Left lung (tissue), 10 donors: ENCODE measurements around the gene SCARF1. TPM values are rescaled to one million over a fixed set of nuclear protein-coding genes. Genes with fewer than 3 reads are reported as not detected.

Experiments used
- ATAC-seq: fragments of 200-7000 bp; cut with Tn5 transposase; one replicate; pipeline ENCODE4 v1.9.1; 2020; ENCODE audit warnings: moderate library complexity
- DNase-seq, 4 donors: peaks; one replicate each; pipeline ENCODE4 v3.0.0-alpha.2; 2013 to 2020
- H3K27ac ChIP-seq, 2 donors: fragments of 200-600 bp; sonication (generic) in 1 of 2; one replicate each; pipeline versions ENCODE4 v1.5.0 to v1.8.0; 2020 to 2021
- H3K27me3 ChIP-seq, 2 donors: fragments of 200-600 bp; sonication (generic) in 1 of 2; one replicate each; pipeline versions ENCODE4 v1.5.0 to v1.8.0; 2020 to 2021
- H3K36me3 ChIP-seq, 2 donors: fragments of 200-600 bp; sonication (generic) in 1 of 2; one replicate each; pipeline versions ENCODE4 v1.5.0 to v1.8.0; 2020 to 2021
- H3K4me1 ChIP-seq, 2 donors: fragments of 200-600 bp; one replicate each; pipeline ENCODE4 v1.8.0; 2021
- H3K4me3 ChIP-seq, 2 donors: fragments of 200-600 bp; sonication (generic) in 1 of 2; one replicate each; pipeline versions ENCODE4 v1.5.0 to v1.8.0; 2020 to 2021; ENCODE audit warnings: mild to moderate bottlenecking in 1 of 2
- H3K9me3 ChIP-seq, 2 donors: fragments of 200-600 bp; sonication (generic) in 1 of 2; one replicate each; pipeline versions ENCODE4 v1.5.0 to v1.8.0; 2020 to 2021
- intact Hi-C, 2 donors: fragments of 100-400 bp; cut with DNase I; formaldehyde crosslinking; loops; one replicate each; pipeline versions ENCODE4 v1.11.2 to v1.14.2; 2022
- polyA plus RNA-seq, 6 donors: library from polyadenylated mRNA; unstranded; fragments of 120-200 nt; gene quantifications; one replicate each; pipeline ENCODE4 v1.2.1, GENCODE V29; 2013; ENCODE audit not compliant: insufficient read length in 6 of 6
- total RNA-seq, 2 donors: library from RNA; stranded (reverse); fragmentation: NEBNext Ultra II Directional; extraction: Animal tissue kit (Norgen Biotek cat#: 25700); gene quantifications; one replicate each; pipeline ENCODE4 v1.2.1, GENCODE V29; 2021
- TF ChIP-seq, protein P1 (sequence below), 2 donors: fragments of 200-600 bp; sonication (generic) in 1 of 2; IDR thresholded peaks; one replicate each; pipeline versions ENCODE4 v1.5.0 to v1.8.0; 2021; ENCODE audit warnings: antibody characterized with exemption in 2 of 2
- donor health status: DM: no; HTN: yes; CAD: no.
- donor health status: DM: no; HTN: no; CAD: no.

The SCARF1 gene
- total and polyA plus RNA-seq, 8 donors = 17.6 to 33.0 (median 21.5) TPM

DNA sequence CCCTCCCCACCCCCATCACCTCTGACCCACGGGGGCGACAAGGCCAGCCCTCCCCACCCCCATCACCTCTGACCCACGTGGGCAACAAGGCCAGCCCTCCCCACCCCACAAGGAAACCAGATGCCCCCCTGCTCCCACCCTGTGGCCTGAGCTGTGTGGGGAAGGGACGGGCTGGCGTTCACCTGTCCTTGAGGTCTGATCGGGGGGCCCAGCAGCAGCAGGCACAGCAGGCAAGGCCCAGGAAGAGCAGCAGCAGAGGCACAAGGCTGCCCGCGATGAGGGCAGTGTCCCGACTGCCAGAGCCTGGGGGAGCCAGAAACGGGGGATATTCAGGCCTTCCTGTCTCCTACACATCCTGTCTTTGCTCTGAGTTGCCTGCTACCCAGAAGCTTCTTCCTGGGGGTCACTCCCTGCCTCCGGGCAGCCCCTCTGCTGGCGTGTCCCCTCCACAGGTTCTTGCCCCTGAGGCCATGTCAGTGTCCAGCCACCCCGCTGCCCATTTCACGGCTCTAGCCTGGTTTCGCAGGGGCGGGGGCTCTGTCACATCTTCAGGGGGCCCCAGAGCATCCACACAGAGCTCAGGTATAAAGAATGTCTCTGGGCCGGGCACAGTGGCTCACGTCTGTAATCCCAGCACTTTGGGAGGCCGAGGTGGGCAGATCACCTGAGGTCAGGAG is 6.8 kb downstream of the SCARF1 start:
- Histone ChIP-seq H3K9me3 (no peaks in the 10 kb centered on the region), H3K36me3 (peaks cover 0 to 58% of the 10 kb centered on the region in 2 donors), H3K4me1 (peaks cover 0 to 23% of the 10 kb centered on the region in 2 donors), H3K27me3 (no peaks in the 10 kb centered on the region), H3K4me3 (no peak overlapping the region), H3K27ac (no peak overlapping the region)
- peak in 1 of 4 donors; percentile 67 for DNase-seq
- TF ChIP-seq, protein P1, sequence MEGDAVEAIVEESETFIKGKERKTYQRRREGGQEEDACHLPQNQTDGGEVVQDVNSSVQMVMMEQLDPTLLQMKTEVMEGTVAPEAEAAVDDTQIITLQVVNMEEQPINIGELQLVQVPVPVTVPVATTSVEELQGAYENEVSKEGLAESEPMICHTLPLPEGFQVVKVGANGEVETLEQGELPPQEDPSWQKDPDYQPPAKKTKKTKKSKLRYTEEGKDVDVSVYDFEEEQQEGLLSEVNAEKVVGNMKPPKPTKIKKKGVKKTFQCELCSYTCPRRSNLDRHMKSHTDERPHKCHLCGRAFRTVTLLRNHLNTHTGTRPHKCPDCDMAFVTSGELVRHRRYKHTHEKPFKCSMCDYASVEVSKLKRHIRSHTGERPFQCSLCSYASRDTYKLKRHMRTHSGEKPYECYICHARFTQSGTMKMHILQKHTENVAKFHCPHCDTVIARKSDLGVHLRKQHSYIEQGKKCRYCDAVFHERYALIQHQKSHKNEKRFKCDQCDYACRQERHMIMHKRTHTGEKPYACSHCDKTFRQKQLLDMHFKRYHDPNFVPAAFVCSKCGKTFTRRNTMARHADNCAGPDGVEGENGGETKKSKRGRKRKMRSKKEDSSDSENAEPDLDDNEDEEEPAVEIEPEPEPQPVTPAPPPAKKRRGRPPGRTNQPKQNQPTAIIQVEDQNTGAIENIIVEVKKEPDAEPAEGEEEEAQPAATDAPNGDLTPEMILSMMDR (IDR thresholded peaks at IDR 0.05) = no peak
- no peak for ATAC-seq
- intact Hi-C loops = no loop called here

DNA sequence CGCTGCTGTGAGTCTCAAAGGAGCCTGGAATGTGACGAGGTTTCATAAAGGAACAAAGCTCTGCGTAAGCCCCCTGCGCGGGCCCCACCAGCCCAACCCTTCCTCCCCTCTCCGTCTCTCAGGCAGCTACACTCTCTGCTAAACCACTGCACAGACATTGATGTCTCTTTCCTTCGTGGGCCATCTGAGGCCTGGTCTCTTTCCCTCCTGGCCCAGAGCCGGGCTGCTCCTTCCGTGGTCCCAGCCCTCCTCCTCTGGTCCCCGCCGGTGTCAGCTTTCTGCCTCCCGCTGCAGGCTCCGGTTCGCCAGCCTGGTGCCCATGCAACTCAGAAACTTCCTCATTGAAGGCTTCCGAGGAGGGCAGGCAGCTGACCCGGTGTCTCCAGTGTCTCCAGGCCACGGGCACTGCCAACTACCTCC is 7.4 kb downstream of the SCARF1 start:
- no peak overlapping the region for H3K27ac ChIP-seq
- no peak for ATAC-seq
- DNase-seq = peak in 1 of 4 donors; percentile 78
- H3K4me1 ChIP-seq = peaks cover 0 to 18% of the 10 kb centered on the region in 2 donors
- H3K36me3 ChIP-seq = peaks cover 0 to 58% of the 10 kb centered on the region in 2 donors
- intact Hi-C loops = no loop called here
- TF ChIP-seq, protein P1 (IDR thresholded peaks at IDR 0.05) = no peak
- no peaks in the 10 kb centered on the region for H3K27me3 ChIP-seq
- H3K4me3 ChIP-seq = no peak overlapping the region
- H3K9me3 ChIP-seq = no peaks in the 10 kb centered on the region

DNA sequence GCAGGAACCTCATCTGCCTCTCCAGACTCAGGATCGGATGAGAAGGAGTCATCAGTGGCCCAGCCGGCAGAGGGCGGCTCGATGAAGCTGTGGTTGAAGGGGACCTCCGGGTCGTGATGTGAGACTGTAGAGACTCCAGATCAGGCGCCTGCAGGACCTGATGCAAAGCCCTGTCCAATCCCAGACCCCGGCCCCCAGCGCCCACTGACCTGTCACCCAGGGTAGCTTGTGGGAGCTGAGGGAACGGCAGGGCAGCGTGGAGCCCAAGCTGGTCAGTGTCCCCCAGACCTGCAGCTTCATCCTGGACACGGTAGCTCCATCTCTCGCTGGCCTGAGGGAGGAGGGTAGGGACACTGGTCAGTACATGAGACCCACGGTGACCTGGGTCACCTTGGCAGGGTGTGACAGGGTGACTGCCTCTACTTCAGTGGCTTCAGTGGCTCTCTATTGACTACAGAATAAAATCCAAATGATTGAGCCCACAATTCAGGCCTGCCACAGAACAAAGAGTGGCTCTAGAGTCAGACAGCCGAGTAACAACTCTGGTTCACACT is 8.7 kb downstream of the SCARF1 start:
- Histone ChIP-seq H3K4me3 (no peak overlapping the region), H3K9me3 (no peaks in the 10 kb centered on the region), H3K27me3 (no peaks in the 10 kb centered on the region), H3K36me3 (peaks cover 0 to 58% of the 10 kb centered on the region in 2 donors), H3K4me1 (peaks cover 0 to 14% of the 10 kb centered on the region in 2 donors), H3K27ac (no peak overlapping the region)
- TF ChIP-seq, protein P1 (IDR thresholded peaks at IDR 0.05) = no peak
- ATAC-seq = no peak
- peak in 1 of 4 donors; percentile 76 for DNase-seq
- intact Hi-C loops = no loop called here

DNA sequence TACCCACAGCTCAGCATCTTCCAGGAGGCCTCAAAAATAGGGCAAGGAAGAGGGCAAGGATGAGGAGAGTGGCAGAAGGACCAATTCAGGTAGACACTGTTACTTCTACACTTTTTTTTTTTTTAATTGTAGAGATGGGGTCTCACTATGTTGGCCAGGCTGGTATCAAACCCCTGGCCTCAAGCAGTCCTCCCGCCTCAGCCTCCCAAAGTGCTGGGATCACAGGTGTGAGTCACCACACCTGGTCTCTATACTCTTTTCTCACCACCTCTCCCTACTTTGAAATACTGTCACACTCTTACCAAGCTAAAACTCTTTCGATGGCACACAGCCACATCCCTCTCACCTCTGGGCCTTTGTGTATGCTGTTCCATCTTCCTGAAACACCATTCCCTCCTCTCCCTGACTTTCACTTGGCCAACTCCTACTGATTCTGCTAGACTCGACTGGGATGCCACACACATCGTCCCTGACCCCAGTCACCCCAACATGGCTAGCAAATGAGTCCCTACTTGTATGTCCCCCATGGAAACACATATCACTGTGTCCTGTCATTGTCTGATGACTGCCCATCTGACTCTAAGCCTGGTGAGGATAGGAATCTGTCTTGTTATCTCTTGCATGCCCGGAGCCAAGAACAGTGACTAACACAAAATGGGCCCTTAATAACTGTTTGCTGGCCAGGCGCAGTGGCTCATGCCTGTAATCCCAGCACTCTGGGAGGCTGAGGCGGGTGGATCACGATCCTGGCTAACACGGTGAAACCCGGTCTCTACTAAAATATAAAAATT is 9.7 kb downstream of the SCARF1 start:
- peaks cover 0 to 58% of the 10 kb centered on the region in 2 donors for H3K36me3 ChIP-seq
- ATAC-seq (no peak), DNase-seq (no peak)
- no peak overlapping the region for H3K27ac ChIP-seq
- no peak overlapping the region for H3K4me3 ChIP-seq
- no peaks in the 10 kb centered on the region for H3K27me3 ChIP-seq
- intact Hi-C loops = no loop called here
- TF ChIP-seq, protein P1 (IDR thresholded peaks at IDR 0.05) = no peak
- H3K9me3 ChIP-seq = no peaks in the 10 kb centered on the region
- peaks cover 0 to 23% of the 10 kb centered on the region in 2 donors for H3K4me1 ChIP-seq
